Omental fat pad (tissue), 4 donors: Measurements from ENCODE around the gene CAGE1. TPM values are rescaled to one million over a fixed set of nuclear protein-coding genes. Genes with fewer than 3 reads are reported as not detected.

Source experiments
- ATAC-seq: fragments of 150-250 bp; one replicate; pipeline ENCODE4 v1.9.1; 2016; ENCODE audit warnings: mild to moderate bottlenecking, moderate library complexity; ENCODE audit not compliant: low FRiP score
- DNase-seq: peaks from one replicate; pipeline ENCODE4 v3.0.0-alpha.2; 2019; ENCODE audit warnings: low spot score
- CTCF ChIP-seq, 3 donors: fragments of 450-650 bp; IDR thresholded peaks; one replicate each; pipeline ENCODE4 v1.5.1; 2016 to 2017; ENCODE audit warnings: antibody characterized with exemption in 3 of 3, mild to moderate bottlenecking in 3 of 3, moderate library complexity in 2 of 3
- total RNA-seq, 4 donors: library from RNA; depleted of rRNA; stranded (reverse); fragments of >200 nt; gene quantifications; one replicate each; pipeline ENCODE4 v1.1.0, GENCODE V29; 2016

CAGE1 gene
- total RNA-seq, 4 donors from 2014 or later, result not detected

- TF ChIP-seq CTCF (IDR thresholded peaks at IDR 0.05), result no peak
- DNase-seq, result no peak
- no peak for ATAC-seq
These were observed 31.5 kb upstream of the CAGE1 start for GRCh38 chr6:7421066-7421465.

DNA sequence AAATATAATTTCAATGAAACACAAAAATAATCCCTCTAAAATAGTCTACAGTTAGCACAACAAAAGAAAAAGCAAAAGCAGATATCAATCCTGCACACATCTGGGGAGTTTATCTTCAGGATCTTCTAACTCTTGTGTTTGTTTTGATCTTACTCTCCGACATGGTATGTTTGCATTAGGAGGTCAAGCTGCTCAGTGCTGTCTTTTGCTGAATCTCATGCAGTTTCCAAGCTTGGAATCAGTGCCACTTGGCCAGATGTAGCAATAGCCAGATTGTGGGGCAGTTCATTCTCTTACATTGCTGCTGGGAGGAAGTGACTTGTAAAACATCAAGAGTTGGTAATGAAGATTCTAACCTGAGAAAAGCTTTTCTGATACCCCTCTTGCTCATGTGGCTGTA, 29.5 kb upstream of the CAGE1 start:
- no peak for TF ChIP-seq CTCF (IDR thresholded peaks at IDR 0.05)
- no peak for ATAC-seq
- DNase-seq, result no peak

- ATAC-seq, result no peak
- no peak for TF ChIP-seq CTCF (IDR thresholded peaks at IDR 0.05)
- no peak for DNase-seq
These were observed 28.8 kb upstream of the CAGE1 start for GRCh38 chr6:7418238-7418905.

GRCh38 chr6:7417684-7418083, 28.1 kb upstream of the CAGE1 start:
- ATAC-seq (no peak), DNase-seq (no peak)
- TF ChIP-seq CTCF (IDR thresholded peaks at IDR 0.05), result no peak

DNA sequence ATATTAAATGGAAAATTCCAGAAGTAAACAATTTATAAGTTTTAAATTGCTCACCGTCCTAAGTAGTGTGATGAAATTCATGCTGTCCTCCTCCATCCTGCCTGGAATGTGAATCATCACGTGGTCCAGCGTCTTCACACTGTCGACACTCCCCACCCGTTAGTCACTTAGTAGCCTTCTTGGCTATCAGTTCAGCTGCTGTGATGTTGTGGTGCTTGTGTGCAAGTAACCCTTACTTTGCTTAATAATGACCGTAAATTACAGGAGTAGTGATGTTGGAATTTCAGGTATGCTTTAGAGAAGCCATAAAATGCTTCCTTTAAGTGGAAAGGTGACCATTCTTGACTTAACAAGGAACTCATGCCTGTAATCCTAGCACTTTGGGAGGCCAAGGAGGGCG, 25.3 kb upstream of the CAGE1 start:
- TF ChIP-seq CTCF (IDR thresholded peaks at IDR 0.05), result no peak
- DNase-seq (no peak), ATAC-seq (peak; percentile 93)

GRCh38 chr6:7413151-7413823, 23.7 kb upstream of the CAGE1 start:
- no peak for DNase-seq
- TF ChIP-seq CTCF (IDR thresholded peaks at IDR 0.05), result no peak
- no peak for ATAC-seq

GRCh38 chr6:7411328-7411727, 21.8 kb upstream of the CAGE1 start:
- DNase-seq (no peak), ATAC-seq (no peak)
- no peak for TF ChIP-seq CTCF (IDR thresholded peaks at IDR 0.05)
